GM19035 (cell line): ENCODE results near the gene MBP.
"Not testable (repeated sequence)": the region's sequence is repeated elsewhere in the genome, so short reads cannot be mapped to it uniquely, and the experiment has no call there.

Experiments used
- ATAC-seq: cut with Tn5 transposase; IDR thresholded peaks from one replicate; pipeline ENCODE4 v1.9.1; 2021; ENCODE audit not compliant: unreplicated experiment

Gene MBP

GRCh38 chr18:76979111-76979751 is 153.4 kb downstream of the MBP start:
- ATAC-seq, result no peak

- no peak for ATAC-seq
These were observed 154.0 kb downstream of the MBP start for GRCh38 chr18:76978616-76979015.

GRCh38 chr18:76977684-76978232 is 154.8 kb downstream of the MBP start:
- no peak for ATAC-seq

GRCh38 chr18:76977108-76977621 is 155.4 kb downstream of the MBP start:
- no peak for ATAC-seq

GRCh38 chr18:76975577-76976110 is 156.9 kb downstream of the MBP start:
- ATAC-seq, result no peak

- ATAC-seq, result no peak
These were observed 158.2 kb downstream of the MBP start for GRCh38 chr18:76974386-76974785.

GRCh38 chr18:76973520-76974266 is 158.9 kb downstream of the MBP start:
- no peak for ATAC-seq

GRCh38 chr18:76972846-76973519 is 159.6 kb downstream of the MBP start:
- no peak for ATAC-seq

- no peak for ATAC-seq
These were observed 160.3 kb downstream of the MBP start for GRCh38 chr18:76972241-76972640.

GRCh38 chr18:76970770-76971559 is 161.6 kb downstream of the MBP start:
- ATAC-seq, result no peak

- no peak for ATAC-seq
These were observed 164.7 kb downstream of the MBP start for GRCh38 chr18:76967721-76968472.

GRCh38 chr18:76967299-76967698 is 165.3 kb downstream of the MBP start:
- not testable (repeated sequence) for ATAC-seq

GRCh38 chr18:76965555-76966151 is 166.9 kb downstream of the MBP start:
- ATAC-seq, result peak; percentile 61

- ATAC-seq, result peak; percentile 47
These were observed 168.6 kb downstream of the MBP start for GRCh38 chr18:76963936-76964335.

- ATAC-seq, result no peak
These were observed 169.7 kb downstream of the MBP start for GRCh38 chr18:76962851-76963250.

- ATAC-seq, result no peak
These were observed 172.0 kb downstream of the MBP start for GRCh38 chr18:76960528-76961035.

- ATAC-seq, result no peak
These were observed 173.0 kb downstream of the MBP start for GRCh38 chr18:76959605-76960004.

GRCh38 chr18:76958692-76959341 is 173.8 kb downstream of the MBP start:
- ATAC-seq, result no peak
